Activated T-cell treated with anti-CD3 and anti-CD28 coated beads, Interleukin-2, amount 50 U/mL, for 4 hours (primary cell): ENCODE results near the gene PDS5B. TPM values are rescaled to one million over a fixed set of nuclear protein-coding genes. Genes with fewer than 3 reads are reported as not detected.

ENCODE experiments used
- ATAC-seq, 2 donors: fragments of 200-7000 bp; cut with Tn5 transposase; one replicate each; pipeline ENCODE4 v1.10.0; 2021
- DNase-seq: peaks from one replicate; pipeline ENCODE4 v3.0.0-alpha.2; 2020
- H3K27me3 Mint-ChIP-seq: one replicate; pipeline ENCODE4 v1.8.0; 2021; ENCODE audit warnings: low read depth, mixed read lengths
- H3K36me3 Mint-ChIP-seq: one replicate; pipeline ENCODE4 v1.8.0; 2022; ENCODE audit warnings: mixed read lengths; ENCODE audit not compliant: insufficient read depth
- H3K4me1 Mint-ChIP-seq: one replicate; pipeline ENCODE4 v1.8.0; 2021; ENCODE audit warnings: low read depth, mixed read lengths
- H3K4me3 Mint-ChIP-seq: one replicate; pipeline ENCODE4 v1.8.0; 2021; ENCODE audit warnings: mild to moderate bottlenecking, moderate library complexity, mixed read lengths
- H3K9me3 Mint-ChIP-seq: one replicate; pipeline ENCODE4 v1.8.0; 2021; ENCODE audit warnings: mixed read lengths
- total RNA-seq, 3 donors: library from RNA; stranded (reverse); gene quantifications; one replicate each; pipeline ENCODE4 v1.2.1, GENCODE V29; 2021

Gene PDS5B
- total RNA-seq, 3 donors from 2014 or later: 37.6 to 41.8 (median 38.2) TPM

DNA sequence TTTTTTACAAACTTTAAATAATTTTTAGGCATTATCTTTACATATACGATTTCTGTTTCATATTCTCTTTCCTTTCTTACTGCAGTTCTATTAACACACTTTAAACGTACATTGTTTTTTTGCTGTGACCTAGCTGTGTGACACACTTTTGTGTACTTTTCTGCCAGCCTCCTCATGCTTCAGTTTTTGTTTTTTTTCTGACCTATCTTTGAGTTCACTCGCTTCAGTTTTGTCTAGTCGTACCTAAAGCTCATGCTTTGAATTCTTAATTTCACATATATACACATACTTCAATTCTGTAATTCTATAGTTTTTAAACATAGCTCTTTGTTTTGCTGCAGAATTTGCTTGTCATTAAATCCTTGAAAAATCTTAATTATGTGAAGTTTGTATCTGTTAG is 150.4 kb downstream of the PDS5B start:
- Mint-ChIP-seq H3K9me3 (no peaks in the 10 kb centered on the region), H3K4me1 (peaks cover 45% of the 10 kb centered on the region), H3K27me3 (no peaks in the 10 kb centered on the region), H3K4me3 (peak overlapping the region; percentile 82), H3K36me3 (peaks cover 16% of the 10 kb centered on the region)
- DNase-seq (no peak), ATAC-seq (no peak)

DNA sequence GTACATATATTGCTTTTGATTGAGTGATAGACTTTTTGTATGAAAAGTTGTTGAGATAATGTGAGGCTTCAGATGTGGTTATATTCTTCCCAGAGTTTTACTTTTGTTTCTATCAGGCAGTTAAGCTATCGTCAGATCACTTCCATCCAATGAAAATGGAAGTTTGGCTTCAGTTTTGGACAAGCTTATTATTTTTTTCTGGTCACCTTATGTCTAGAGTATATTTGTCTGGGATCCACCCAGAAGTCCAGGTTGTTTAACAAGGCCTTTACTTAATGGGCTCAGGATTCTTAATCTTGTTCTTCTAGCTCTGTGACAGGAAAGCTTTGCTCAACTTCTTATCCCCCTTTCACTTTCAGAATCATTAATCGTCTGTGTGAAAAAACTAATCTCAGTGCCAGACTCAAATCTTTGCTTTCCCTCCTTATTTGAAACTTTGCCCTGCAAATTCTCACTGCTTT is 150.9 kb downstream of the PDS5B start:
- ATAC-seq: peak; percentile 71 to 77
- Mint-ChIP-seq H3K36me3 (peaks cover 20% of the 10 kb centered on the region), H3K27me3 (no peaks in the 10 kb centered on the region), H3K4me3 (peak overlapping the region; percentile 82), H3K9me3 (no peaks in the 10 kb centered on the region), H3K4me1 (peaks cover 42% of the 10 kb centered on the region)
- no peak for DNase-seq

DNA sequence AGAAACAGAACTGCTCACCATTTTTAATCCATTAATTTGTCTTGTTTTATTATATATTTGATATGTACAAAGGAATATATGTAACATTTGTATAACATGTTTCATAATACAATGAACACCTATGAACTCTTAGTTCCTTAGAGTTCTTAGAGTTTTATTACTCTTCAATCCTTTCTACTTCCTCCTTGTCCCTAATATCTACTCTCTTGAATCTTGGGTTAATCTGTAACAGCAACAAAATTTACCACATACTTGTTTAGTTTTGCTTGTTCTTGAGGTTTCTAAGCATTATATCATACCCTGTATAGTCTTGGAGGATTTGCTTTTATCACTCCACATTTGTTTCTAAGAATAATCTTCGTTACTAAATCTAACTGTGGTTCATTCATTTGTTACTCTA is 151.4 kb downstream of the PDS5B start:
- H3K4me1 Mint-ChIP-seq: peaks cover 42% of the 10 kb centered on the region
- no peaks in the 10 kb centered on the region for H3K9me3 Mint-ChIP-seq
- H3K27me3 Mint-ChIP-seq: no peaks in the 10 kb centered on the region
- ATAC-seq: no peak
- no peak for DNase-seq
- H3K4me3 Mint-ChIP-seq: peak overlapping the region; percentile 82
- peaks cover 22% of the 10 kb centered on the region for H3K36me3 Mint-ChIP-seq

DNA sequence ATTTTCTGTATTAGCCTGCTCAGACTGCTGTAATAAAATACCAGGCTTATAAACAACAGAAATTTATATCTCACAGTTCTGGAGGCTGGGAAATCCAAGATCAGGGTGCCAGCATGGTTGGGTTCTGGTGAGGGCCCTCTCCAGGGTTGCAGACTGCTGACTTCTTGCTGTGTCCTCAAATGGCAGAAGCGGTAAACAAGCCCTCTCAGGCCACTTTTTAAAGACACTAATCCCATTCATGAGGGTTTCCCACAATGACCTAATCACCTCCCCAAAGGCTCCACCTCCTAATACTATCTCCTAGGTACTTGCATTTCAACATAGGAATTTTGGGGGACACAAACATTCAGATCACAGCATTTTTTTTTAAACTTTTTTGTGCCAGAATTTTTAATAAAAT is 159.3 kb downstream of the PDS5B start:
- Mint-ChIP-seq H3K4me1 (no peaks in the 10 kb centered on the region), H3K9me3 (no peaks in the 10 kb centered on the region), H3K4me3 (no peak overlapping the region), H3K27me3 (no peaks in the 10 kb centered on the region), H3K36me3 (peaks cover 26% of the 10 kb centered on the region)
- no peak for ATAC-seq
- DNase-seq: no peak

DNA sequence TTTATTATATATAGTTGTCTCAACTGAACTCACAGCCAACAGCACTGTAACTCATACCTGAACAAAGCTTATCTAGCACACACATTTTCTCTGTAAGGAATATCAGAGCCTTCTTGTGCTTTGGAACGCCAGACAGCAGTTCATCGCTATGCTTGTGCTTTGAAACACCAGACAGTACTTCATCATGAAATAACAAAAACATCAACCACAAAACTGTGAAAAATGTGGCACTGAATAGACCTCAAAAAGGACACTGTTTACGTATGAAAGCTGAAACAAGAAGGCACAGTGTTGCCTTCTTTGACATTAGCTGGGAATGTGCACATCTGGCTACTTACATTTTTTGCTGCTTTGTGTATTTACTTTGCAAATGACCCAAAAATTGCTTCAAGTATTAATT is 160.2 kb downstream of the PDS5B start:
- H3K27me3 Mint-ChIP-seq: no peaks in the 10 kb centered on the region
- peaks cover 29% of the 10 kb centered on the region for H3K36me3 Mint-ChIP-seq
- H3K4me3 Mint-ChIP-seq: no peak overlapping the region
- no peaks in the 10 kb centered on the region for H3K9me3 Mint-ChIP-seq
- H3K4me1 Mint-ChIP-seq: no peaks in the 10 kb centered on the region
- no peak for ATAC-seq
- DNase-seq: no peak

DNA sequence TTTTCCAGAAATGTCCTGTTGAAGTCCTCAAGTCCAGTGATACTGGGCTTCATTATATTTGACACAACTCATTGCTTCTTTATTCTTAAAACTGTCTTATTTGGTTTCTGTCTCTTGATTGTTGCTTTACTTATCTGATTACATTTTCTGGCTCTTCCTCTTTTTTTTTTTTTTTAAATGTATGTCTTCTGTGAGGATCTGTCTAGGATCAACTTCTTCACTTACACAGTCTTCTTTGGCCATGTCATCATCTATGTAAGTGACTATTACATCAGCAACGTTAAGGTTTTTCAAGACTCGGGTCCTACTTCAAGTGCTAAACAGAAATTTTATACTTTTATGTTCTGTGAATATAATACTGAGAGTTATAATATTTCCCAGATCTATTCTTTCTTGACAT is 162.1 kb downstream of the PDS5B start:
- DNase-seq (no peak), ATAC-seq (no peak)
- Mint-ChIP-seq H3K4me3 (no peak overlapping the region), H3K36me3 (peaks cover 28% of the 10 kb centered on the region), H3K4me1 (no peaks in the 10 kb centered on the region), H3K27me3 (no peaks in the 10 kb centered on the region), H3K9me3 (no peaks in the 10 kb centered on the region)

DNA sequence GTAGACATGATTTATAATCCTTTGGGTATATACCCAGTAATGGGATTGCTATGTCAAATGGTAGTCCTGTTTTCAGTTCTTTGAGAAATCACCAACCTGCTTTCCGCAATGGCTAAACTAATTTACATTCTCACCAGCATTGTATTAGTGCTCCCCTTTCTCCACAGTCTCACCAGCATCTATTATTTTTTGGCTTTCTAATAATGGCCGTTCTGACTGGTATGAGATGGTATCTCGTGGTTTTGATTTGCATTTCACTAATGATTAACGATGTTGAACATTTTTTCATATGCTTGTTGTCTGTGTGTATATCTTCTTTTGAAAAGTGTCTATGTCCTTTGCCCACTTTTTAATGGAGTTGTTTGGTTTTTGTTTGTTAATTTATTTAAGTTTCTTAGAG is 165.1 kb downstream of the PDS5B start:
- ATAC-seq: no peak
- no peak for DNase-seq
- Mint-ChIP-seq H3K4me3 (no peak overlapping the region), H3K4me1 (no peaks in the 10 kb centered on the region), H3K27me3 (no peaks in the 10 kb centered on the region), H3K36me3 (peaks cover 46% of the 10 kb centered on the region), H3K9me3 (no peaks in the 10 kb centered on the region)

DNA sequence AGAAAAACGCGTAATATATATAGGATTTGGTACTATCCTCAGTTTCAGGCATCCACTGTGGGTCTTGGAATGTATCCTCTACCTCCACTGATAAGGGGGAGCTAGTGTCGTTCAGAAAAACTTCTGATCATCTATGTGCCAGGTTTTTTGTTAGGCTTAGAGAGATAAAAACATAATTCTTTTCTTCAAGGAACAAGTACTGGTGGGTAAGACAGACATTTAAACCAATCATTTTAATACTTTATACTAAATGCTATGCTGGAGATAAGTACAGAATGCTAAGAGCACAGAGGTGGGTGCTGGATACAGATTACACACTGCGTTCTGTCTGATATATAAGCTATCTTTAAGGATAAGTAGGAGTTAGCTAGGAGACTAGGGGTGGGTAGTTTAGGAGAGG is 166.1 kb downstream of the PDS5B start:
- no peaks in the 10 kb centered on the region for H3K4me1 Mint-ChIP-seq
- H3K27me3 Mint-ChIP-seq: no peaks in the 10 kb centered on the region
- no peak for ATAC-seq
- no peak for DNase-seq
- H3K9me3 Mint-ChIP-seq: no peaks in the 10 kb centered on the region
- H3K4me3 Mint-ChIP-seq: no peak overlapping the region
- peaks cover 45% of the 10 kb centered on the region for H3K36me3 Mint-ChIP-seq

DNA sequence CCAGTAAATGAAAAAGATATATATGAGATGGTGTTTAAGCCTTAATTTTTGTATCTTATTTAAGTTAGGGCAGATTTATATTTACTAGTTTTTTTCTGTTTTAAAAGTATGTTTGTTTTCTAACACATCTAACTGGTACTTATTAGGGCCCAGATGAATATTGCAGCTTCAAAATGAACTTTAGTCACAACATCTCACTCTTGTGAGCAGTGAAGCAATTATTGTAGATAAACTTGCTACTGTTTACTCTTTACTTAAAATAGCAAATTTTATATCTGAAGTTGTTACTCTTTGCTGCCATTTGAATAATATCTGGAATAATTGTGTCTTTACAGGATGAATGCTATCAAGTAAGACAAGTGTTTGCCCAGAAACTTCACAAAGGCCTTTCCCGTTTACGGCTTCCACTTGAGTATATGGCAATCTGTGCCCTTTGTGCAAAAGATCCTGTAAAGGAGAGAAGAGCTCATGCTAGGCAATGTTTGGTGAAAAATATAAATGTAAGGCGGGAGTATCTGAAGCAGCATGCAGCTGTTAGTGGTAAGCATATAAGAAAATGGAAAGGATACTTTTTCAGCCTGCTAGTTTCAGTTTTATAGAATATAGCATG is 166.8 kb downstream of the PDS5B start:
- Mint-ChIP-seq H3K9me3 (no peaks in the 10 kb centered on the region), H3K27me3 (no peaks in the 10 kb centered on the region), H3K4me1 (no peaks in the 10 kb centered on the region), H3K36me3 (peaks cover 47% of the 10 kb centered on the region), H3K4me3 (no peak overlapping the region)
- no peak for ATAC-seq
- DNase-seq: no peak

DNA sequence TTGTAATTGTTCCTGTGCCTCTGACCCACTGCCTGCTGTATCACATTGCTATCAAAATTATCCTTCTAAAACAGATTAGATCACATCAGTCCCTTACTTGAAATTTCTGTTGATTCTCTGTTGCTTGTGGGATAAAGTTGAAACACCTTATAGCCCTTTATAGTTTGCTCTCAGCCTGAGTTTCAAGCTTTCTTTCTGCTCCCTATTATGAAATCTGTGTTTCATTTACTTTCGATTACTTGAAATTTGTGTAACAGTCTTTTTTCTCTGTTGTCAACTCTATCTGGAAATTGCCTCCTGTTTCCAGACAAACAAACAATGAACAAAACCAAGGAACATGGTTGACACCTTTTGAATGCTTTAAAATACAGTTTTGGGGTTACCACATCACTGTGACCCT is 167.9 kb downstream of the PDS5B start:
- no peak overlapping the region for H3K4me3 Mint-ChIP-seq
- H3K4me1 Mint-ChIP-seq: no peaks in the 10 kb centered on the region
- H3K9me3 Mint-ChIP-seq: no peaks in the 10 kb centered on the region
- no peaks in the 10 kb centered on the region for H3K27me3 Mint-ChIP-seq
- peaks cover 48% of the 10 kb centered on the region for H3K36me3 Mint-ChIP-seq
- ATAC-seq (no peak), DNase-seq (no peak)

DNA sequence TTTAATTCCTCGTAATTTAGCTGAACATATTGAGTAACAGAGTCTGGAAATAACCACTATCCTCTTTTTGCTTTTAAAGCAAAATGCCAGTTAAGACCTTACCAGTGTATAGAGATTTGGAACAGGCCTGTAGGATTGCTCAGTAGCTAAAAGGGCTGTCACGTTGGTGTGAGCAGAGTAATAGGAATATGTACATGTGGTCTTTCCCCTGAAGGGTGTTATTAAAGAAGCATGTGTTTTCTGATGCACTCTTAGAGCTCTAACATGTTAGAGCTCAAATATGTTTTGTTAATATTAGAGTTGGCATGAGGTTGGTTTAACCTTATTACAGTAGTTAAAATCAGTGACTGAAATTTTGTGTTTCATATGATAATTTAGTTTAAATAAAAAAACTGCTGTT is 172.9 kb downstream of the PDS5B start:
- Mint-ChIP-seq H3K9me3 (peaks cover 13% of the 10 kb centered on the region), H3K27me3 (no peaks in the 10 kb centered on the region), H3K4me3 (no peak overlapping the region), H3K4me1 (no peaks in the 10 kb centered on the region), H3K36me3 (peaks cover 64% of the 10 kb centered on the region)
- DNase-seq (no peak), ATAC-seq (no peak)

DNA sequence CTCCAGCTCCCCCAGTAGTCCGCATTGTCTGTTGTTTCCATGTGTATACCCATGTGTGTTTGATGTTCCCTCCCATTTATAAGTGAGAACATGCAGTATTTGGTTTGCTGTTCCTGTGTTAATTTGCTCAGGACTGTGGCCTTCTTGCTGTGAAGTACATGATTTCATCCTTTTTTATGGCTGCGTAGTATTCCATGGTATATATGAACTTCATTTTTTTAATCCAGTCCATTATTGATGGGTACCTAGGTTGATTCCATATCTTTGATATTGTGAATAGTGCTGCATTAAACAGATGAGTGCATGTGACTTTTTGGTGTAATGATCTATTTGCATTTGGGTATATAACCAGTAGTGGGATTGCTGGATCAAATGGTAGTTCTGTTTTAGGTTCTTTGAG is 175.2 kb downstream of the PDS5B start:
- H3K9me3 Mint-ChIP-seq: peaks cover 13% of the 10 kb centered on the region
- H3K4me3 Mint-ChIP-seq: no peak overlapping the region
- no peaks in the 10 kb centered on the region for H3K4me1 Mint-ChIP-seq
- DNase-seq (no peak), ATAC-seq (no peak)
- H3K27me3 Mint-ChIP-seq: no peaks in the 10 kb centered on the region
- peaks cover 54% of the 10 kb centered on the region for H3K36me3 Mint-ChIP-seq

DNA sequence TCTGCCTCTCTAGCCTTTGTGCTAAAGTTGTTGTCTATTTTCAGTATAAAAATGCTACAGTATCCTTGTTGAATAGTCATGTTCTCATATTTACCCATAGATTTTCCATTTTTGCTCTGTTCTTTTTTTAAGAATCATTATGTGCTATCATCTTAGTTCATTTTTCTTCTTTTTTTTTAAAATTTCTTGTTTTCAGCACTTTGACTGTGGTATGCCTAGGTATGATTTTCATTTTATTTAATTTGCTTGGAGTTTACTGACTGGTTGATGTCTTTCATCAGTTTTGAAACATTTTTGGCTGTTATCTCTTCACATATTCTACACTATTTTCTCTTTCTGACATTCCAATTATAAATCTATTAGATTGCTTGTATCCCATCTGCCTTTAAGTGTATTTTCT is 192.9 kb downstream of the PDS5B start:
- DNase-seq (no peak), ATAC-seq (no peak)
- peaks cover 16% of the 10 kb centered on the region for H3K4me1 Mint-ChIP-seq
- peaks cover 31% of the 10 kb centered on the region for H3K36me3 Mint-ChIP-seq
- H3K27me3 Mint-ChIP-seq: no peaks in the 10 kb centered on the region
- H3K9me3 Mint-ChIP-seq: no peaks in the 10 kb centered on the region
- H3K4me3 Mint-ChIP-seq: no peak overlapping the region

DNA sequence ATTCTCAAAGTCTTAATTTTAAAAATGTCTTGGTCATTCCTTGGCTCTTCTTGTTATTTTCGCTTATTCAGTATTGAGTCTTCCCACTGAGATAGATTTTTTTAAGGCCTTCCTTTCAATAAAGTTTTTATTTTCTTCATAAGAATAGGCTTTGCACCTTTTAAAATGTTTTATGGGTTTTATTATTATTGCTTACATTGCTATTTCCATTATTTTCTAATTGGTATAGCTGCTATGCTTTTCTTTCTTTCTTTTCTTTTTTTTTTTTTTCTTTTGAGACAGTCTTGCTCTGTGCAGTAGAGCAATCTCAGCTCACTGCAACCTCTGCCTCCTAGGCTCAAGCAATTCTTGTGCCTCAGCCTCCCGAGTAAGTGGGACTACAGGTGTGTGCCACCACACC is 195.7 kb downstream of the PDS5B start:
- peaks cover 25% of the 10 kb centered on the region for H3K4me1 Mint-ChIP-seq
- no peaks in the 10 kb centered on the region for H3K9me3 Mint-ChIP-seq
- H3K27me3 Mint-ChIP-seq: no peaks in the 10 kb centered on the region
- DNase-seq: no peak
- peaks cover 23% of the 10 kb centered on the region for H3K36me3 Mint-ChIP-seq
- H3K4me3 Mint-ChIP-seq: no peak overlapping the region
- no peak for ATAC-seq

DNA sequence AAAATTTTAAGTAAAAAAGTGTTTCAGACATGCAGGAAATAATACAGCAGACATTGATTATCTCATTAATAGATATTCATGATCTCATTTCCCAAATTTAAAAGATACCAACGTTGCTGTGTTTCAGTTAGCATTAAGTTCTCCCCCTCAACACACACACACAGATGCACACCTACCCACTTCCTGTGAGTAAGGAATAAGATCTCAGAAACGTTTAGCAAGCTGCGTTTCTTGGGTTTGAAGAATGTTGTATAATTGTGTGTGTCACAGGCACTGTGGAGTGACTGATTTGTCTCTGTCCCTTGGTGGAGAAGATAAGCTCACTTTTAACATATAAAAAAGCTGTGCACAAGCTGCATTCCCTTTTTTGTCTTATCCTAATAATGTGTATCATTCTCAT is 196.8 kb downstream of the PDS5B start:
- ATAC-seq (peak; percentile 89 to 90), DNase-seq (no peak)
- no peaks in the 10 kb centered on the region for H3K27me3 Mint-ChIP-seq
- H3K9me3 Mint-ChIP-seq: no peaks in the 10 kb centered on the region
- H3K4me3 Mint-ChIP-seq: peak overlapping the region; percentile 58
- peaks cover 25% of the 10 kb centered on the region for H3K4me1 Mint-ChIP-seq
- peaks cover 21% of the 10 kb centered on the region for H3K36me3 Mint-ChIP-seq

DNA sequence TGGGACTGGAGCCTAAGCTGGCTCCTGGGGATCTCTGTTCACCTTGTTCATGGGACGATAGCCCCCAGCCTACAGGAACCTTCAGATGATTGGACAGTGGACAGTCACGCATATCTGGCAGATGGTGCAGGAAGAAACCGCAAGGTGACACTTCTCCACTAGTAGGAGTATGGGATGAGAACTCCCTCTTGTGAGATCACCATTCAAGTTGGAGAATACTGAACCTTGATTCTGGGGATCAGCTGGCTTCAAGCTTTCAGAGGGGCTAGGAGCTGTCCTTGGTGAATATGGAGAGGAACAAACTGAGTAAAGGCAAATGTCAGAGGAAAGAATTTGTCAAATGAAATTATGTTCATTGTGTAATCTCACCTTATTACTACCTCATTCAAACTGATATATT is 204.5 kb downstream of the PDS5B start:
- no peak for ATAC-seq
- H3K9me3 Mint-ChIP-seq: no peaks in the 10 kb centered on the region
- no peaks in the 10 kb centered on the region for H3K27me3 Mint-ChIP-seq
- H3K4me1 Mint-ChIP-seq: peaks cover 38% of the 10 kb centered on the region
- peaks cover 3% of the 10 kb centered on the region for H3K36me3 Mint-ChIP-seq
- no peak for DNase-seq
- no peak overlapping the region for H3K4me3 Mint-ChIP-seq
